ENCODE data around the gene PRKCD.
A peak's percentile ranks its signal among the peaks of the same experiment; 100 is the strongest.

Gene PRKCD

DNA sequence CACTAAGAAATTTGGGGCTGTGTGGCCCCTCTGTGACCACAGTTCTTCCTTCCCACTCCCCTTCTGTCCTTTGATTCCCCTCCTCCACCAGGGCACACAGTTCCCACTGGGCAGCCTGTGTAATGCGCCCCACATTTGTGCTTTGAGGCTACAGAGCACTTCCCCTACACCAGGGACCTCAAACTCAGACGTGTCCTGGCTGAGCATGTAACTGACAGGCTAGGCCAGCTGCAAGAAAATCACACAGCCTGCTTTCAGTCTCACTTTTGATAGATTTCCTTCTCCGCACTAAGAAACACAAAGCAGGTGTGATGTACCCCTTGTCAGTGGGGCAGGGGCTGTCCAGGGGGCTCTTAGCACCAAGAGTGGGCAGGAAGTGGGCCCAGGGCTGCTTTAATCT, 29.6 kb downstream of the PRKCD start:
- DNase-seq (ENCODE audit: low read depth): no peak

DNA sequence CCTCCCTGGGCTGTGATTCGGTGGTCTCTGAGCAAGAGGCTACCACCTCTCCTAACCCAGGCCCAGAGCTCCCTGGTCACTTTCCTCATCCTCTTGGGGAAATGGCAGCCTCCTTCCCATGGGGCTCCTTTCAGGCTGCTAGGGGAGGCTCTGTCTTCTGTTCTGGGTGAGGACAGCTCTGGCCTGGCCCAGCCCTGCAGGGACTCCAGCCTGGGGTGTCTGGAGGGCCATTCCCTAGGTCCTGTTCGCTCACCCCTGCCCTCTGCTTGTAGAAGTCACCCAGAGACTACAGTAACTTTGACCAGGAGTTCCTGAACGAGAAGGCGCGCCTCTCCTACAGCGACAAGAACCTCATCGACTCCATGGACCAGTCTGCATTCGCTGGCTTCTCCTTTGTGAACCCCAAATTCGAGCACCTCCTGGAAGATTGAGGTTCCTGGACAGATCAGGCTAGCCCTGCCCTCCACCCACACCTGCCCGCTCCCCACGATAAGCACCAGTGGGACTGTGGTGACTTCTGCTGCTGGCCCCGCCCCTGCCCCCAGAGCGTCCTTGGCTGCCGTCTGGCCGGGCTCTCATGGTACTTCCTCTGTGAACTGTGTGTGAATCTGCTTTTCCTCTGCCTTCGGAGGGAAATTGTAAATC, 30.9 kb downstream of the PRKCD start:
- no peak for DNase-seq (ENCODE audit: low read depth)

DNA sequence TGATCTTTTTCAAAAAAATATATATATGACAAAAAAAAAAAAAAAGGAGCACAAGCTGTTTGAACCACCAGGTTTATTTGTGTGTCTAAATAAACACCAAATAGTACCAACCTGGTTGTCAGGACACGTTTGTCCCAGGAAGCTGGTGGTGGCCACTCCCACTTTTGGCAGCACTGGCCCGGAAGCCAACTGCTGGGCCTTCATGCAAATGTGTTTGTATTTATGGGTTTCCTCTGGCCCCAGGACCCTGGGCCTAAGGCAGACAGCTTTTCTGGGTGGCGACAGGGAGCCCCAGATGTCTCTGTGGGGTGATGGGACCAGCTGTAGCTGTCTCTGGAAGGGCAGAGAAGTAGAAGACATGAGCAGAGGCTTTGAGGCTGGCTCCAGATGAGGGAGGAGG, 31.6 kb downstream of the PRKCD start:
- no peak for DNase-seq (ENCODE audit: low read depth)

GRCh38 chr3:53193466-53194209, 32.6 kb downstream of the PRKCD start:
- no peak for DNase-seq (ENCODE audit: low read depth)

DNA sequence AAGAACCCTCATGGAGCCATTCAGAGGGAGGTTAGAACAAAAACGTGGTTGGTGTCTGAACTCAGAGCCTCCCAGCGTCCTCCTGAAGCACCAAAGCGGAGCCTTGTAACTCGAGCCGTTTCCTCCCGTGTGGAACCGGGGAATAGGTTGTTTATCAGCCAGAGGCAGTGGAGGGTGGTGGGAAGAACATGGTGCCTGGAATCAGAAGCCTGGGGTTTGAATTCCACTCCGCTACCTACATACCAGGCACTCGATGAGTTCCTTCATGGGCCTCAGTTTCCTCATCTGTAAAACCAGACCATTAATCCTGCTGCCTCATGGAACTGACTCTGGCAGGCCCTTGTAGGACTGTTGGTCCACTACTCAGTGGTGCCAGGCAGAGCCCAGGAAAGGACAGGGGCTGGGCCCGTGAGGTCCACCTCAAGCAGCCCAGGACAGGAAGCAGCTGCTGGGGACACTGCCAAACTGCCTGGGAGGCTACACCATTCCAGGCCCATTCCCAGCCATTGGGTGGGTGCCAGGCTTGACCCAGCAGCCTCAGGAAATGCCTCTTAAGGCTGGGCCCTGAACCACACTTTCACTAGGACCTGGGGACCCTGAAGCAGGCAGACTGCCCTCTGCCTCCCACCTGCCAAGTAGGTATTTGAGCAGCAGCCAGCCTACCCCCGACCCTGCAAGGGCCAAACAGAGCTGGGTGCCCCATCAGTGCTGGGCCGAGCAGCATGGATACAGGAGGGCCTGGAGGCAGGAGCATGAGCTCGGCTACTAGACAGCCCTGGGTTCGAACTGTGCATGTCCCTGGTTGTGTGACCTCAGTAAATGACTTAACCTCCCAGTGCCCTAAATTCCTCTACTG, 33.4 kb downstream of the PRKCD start:
- DNase-seq (ENCODE audit: low read depth): no peak

DNA sequence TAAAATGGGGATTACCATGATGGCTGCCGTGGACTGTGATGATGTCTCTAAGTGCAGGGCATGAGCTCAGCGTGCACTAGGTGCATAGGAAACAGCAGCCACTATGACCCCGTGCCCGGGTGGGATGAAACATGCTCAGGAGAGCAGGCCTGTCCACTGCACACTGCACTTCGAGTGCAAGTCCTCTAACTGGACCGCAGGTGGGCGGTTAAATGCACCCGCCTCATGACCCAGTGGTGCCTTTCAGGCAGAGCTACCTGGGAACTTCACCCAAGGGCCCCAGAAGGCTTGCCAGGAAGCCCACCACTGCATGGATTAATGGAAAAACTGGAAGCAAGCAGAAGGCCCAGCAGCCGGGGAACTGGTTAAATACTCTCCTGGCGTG, 34.0 kb downstream of the PRKCD start:
- DNase-seq (ENCODE audit: low read depth): no peak

DNA sequence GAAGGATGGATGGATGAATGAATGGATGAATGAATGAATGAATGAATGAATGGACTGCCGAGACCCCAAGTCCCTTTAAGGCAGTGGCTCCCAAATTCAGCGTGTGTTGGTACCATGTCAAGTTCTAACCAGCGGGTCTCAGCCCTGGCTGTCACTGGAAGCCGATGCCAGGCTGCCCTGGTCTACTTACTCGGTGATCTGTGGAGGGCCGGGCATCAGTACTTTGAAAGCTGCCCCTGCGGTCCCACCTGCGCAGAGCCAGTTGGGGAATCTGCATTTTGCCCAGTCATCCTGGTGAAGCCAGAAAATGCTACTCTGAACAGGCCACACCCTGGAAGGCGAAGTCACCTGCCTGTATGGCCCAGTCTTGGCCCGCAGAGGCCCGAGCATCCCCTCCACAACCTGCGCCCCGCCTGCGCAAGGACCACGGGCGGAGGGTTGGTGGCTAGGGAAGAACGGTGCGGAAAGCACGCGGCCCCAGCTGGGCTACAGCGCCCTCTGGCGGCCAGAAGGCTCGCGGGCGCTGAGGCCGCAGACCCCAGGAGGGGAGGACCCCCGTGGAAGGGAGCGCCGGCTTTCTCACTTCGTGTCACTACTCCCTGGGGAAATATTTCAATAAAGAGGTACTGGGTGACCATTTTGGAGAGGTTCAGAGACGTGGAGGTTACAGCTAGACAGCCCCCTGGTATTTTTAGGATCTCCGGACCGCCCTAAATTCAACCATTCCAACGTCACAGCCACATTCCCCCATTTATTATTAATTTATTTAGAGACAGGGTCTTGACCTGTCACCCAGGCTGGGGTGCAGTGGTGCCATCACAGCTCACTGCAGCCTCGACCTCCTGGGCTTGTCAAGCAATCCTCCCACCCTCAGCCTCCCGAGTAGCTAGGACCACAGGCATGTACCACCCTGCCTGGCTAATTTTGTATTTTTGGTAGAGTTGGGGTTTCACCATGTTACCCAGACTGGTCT, 34.9 kb downstream of the PRKCD start:
- peak; percentile 63 for DNase-seq (ENCODE audit: low read depth)

DNA sequence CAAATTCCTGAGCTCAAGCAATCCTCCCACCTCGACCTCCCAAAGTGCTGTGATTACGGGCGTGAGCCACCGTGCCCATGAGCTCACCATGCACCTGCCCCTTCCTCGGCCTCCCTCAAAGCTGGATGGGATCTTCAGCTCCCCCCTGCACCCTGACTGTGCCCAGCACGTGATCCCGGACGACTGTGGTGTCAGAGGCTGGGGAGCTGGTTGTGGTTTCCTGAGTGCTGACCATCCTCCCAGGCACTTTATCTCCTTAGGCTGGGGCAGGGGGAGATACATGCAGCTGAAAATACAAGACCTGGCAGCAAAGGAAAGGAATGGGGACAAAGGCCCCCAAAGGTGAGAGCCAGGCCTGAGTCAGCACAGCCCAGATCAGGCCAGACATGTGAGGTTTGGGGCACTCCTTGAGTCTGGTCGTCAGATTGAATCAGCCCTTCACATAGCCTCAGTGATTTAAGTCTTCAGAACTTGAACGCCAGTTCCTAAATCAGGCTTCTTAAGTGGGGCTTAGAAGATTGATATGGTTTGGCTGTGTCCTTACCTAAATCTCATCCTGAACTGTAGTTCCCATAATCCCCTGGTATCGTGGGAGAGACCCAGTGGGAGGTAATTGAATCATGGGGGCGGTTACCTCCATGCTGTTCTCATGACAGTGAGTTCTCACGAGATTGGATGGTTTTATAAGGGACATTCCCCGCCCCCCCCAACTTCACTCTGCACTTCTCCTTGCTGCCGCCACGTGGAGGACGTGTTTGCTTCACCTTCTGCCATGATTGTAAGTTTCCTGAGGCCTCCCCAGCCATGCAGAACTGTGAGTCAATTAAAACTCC, 35.8 kb downstream of the PRKCD start:
- DNase-seq (ENCODE audit: low read depth): peak; percentile 45

DNA sequence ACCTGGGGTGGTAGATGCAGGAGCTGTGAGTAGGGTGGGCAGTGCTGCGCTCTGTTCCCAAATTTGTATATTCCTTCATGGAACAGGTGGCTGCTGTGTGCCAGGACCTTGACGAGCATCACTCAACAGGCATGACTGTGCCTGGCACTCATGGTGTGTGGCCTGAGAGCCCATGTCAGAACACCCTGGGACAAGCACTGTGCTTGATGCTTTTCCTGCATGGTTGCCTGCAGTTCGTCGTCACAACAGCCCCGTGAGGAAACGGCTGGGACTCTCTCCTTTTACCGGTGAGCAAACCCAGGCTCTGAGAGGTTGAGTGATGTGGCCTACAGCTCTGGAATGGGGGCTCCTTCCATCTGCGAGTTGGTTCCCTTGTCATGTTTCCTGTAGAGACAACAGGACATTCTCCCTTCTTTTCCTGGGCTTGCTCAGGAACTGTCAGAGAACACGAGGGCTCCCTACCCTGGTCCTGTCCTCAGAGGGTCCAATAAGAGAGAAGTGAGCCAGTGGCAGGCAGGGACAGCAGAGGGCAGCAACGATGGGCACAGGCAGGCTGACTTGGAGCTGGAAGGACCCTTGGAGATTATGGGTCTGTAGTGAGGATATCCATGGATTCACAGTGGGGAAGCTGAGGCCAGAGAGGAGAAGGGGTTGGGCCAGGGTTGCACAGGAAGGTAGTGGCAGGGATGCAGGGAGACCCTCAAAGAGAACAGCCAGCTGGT, 37.4 kb downstream of the PRKCD start:
- no peak for DNase-seq (ENCODE audit: low read depth)

DNA sequence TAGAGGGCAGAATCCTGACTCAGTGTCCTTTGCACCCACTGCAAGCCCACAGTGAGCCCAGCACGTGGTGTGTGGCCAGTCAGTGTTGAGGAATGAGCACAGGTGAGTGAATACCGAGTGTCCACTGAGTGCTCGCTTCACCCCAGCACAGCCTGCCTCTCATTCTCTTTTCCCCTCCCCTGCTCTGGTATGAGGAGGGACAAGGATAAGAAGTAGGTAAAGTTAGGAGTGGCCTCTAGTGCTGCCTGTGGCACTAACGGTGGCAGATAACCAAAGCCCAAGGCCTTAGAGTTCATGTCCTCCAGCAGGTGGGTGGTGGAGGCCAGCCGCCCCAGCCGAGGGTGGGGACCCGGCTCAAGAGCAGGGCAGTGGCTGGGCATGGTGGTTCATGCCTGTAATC, 38.0 kb downstream of the PRKCD start:
- no peak for DNase-seq (ENCODE audit: low read depth)

- no peak for DNase-seq (ENCODE audit: low read depth)
Measured at GRCh38 chr3:53199834-53200233, 38.8 kb downstream of the PRKCD start.

DNA sequence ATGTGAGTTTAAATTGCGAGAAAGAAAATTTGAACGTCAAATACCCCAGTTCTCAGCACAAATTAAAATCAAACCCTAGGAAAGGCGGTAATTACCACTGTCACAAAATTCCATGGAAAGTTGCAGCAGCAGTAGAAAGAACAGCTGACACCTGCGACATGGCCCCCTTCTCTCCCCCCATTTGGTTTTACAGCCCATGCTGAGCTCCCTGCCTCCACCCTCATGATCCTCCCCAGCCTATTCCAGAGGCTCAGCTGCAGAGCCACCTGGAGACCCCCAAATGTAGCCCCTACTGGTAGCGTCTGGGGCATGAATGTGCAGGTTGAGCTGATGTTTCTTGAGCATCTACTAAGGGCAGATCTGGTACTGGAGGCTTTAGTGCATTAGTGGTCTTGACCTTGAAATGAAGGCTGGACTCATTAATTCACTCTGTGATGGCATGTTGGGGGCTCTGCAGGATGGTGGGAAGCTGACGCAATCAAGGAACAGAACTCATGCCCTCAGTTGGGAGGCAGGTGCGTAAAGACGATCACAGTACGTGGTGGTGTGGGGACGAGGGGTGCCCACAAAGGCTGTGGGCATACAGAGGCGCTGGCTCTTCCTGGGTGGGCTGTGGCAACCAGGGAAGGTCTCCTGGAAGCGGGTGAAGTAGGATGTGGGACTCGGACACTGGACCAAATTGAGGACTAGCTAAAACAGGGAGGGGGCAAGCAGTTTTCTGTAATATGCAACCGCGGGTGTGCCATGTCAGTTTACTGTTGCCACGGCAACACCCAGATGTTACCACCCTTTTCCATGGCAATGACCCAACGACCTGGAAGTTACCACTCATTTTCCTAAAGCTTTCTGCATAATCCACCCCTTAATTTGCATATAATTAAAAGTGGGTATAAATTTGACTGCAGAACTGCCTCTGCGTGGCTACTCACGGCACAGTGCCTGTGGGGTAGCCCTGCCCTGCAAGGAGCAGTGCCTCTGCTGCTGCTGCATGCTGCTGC, 39.8 kb downstream of the PRKCD start:
- no peak for DNase-seq (ENCODE audit: low read depth)

GRCh38 chr3:53202331-53203015, 41.5 kb downstream of the PRKCD start:
- DNase-seq (ENCODE audit: low read depth): no peak

DNA sequence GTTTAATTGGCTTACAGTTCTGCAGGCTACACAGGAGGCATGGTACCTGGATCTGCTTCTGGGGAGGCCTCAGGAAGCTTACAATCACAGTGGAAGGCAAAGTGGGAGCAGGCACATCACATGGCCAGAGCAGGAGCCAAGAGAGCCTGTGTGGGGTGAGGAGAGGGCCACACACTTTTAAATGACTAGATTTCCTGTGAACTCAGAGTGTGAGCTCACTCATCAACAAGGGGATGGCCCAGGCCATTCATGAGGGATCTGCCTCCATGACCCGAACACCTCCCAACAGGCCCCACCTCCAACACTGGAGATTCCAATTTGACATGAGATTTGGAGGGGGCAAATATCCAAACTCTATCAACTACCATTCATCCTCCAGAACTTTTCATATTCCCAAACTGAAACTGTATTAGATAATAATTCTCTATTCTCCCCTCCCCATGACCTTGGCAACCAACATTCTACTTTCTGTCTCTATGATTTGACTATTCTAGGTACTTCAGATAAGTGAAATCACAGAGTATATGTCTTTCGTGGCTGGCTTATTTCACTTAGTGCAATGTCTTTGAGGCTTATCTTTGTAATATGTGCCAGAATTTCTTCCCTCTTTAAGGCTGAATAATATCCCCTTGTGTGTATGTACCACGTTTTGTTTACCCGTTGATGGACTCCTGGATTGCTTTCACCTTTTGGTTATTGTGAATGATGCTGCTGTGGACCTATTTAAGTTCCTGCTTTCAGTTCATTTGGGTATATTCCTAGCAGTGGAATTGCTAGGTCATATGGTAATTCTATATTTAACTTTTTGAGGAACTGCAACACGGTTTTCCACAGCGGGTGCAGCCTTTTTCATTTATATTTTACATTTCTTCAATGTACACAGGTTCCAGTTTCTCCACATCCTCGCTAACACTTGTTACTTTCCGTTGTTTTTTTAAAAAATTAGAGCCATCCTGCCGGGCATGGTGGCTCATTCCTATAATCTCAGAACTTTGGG, 51.0 kb downstream of the PRKCD start:
- no peak for DNase-seq (ENCODE audit: low read depth)

DNA sequence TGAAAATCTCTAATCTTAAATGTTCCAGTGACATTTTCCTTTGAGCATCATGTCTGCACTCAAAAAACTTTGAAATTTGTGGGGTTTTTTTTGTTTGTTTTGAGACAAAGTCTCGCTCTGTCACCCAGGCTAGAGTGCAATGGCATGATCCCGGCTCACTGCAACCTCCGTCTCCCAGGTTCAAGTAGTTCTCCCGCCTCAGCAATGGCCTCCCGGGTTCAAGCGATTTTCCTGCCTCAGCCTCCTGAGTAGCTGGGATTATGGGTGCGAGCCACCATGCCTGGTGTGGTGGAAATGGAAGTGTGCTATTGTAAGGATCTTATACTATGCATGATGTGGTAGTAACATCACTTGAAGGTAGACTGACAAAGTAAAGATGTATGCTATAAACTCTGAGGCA, 52.3 kb downstream of the PRKCD start:
- no peak for DNase-seq (ENCODE audit: low read depth)

GRCh38 chr3:53215816-53216215, 54.8 kb downstream of the PRKCD start:
- DNase-seq (ENCODE audit: low read depth): no peak

GRCh38 chr3:53216723-53217122, 55.7 kb downstream of the PRKCD start:
- no peak for DNase-seq (ENCODE audit: low read depth)

Measured in activated T-cell treated with anti-CD3 and anti-CD28 coated beads for 48 hours (primary cell).